GM12874 (cell line): ENCODE data around the gene TP63.

ENCODE experiments used
- TF ChIP-seq, protein P1 (sequence below): IDR thresholded peaks from 2 replicates; pipeline ENCODE4 v1.5.1; 2011; ENCODE audit warnings: low read depth, mild to moderate bottlenecking, control low read depth, low read length, moderate library complexity; ENCODE audit not compliant: insufficient read depth

The TP63 gene

DNA sequence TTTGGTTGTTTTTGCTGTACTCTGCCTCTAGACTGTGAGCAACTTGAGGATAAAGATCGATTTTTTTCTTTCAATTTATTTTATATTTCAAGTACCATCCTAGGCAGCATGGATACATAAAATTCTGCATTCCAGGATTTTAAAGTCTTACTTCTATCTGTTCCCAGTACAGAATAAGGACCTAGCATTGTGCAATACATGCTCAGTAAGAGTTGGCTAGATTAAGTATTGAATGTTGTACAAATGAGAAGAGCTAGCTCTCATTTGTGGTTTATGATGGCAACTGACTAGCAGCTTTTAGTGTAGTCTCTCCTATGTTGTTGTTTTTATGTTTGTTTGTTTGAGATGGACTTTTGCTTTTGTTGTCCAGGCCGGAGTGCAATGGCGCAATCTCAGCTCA, 222.7 kb downstream of the TP63 start:
- TF ChIP-seq, protein P1, sequence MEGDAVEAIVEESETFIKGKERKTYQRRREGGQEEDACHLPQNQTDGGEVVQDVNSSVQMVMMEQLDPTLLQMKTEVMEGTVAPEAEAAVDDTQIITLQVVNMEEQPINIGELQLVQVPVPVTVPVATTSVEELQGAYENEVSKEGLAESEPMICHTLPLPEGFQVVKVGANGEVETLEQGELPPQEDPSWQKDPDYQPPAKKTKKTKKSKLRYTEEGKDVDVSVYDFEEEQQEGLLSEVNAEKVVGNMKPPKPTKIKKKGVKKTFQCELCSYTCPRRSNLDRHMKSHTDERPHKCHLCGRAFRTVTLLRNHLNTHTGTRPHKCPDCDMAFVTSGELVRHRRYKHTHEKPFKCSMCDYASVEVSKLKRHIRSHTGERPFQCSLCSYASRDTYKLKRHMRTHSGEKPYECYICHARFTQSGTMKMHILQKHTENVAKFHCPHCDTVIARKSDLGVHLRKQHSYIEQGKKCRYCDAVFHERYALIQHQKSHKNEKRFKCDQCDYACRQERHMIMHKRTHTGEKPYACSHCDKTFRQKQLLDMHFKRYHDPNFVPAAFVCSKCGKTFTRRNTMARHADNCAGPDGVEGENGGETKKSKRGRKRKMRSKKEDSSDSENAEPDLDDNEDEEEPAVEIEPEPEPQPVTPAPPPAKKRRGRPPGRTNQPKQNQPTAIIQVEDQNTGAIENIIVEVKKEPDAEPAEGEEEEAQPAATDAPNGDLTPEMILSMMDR = no peak

DNA sequence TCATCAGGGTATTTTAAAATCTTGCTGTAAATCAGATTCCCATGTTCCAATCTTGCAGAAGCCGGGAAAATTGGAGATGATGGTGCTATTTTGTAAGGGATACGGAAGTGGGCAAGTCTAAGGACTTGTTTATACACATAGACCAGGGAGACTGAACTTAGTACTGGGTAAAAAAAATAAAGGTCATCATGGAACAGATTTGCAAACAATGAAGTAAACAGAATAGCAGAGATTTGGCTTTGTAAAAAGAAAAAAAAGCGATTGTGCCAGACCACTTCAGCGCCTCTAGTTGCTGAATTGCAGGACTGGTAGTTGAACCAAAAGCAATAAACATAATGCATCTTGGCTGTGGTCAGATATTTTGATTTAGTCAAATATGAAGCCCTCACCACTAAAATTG, 229.1 kb downstream of the TP63 start:
- TF ChIP-seq, protein P1 = no peak

DNA sequence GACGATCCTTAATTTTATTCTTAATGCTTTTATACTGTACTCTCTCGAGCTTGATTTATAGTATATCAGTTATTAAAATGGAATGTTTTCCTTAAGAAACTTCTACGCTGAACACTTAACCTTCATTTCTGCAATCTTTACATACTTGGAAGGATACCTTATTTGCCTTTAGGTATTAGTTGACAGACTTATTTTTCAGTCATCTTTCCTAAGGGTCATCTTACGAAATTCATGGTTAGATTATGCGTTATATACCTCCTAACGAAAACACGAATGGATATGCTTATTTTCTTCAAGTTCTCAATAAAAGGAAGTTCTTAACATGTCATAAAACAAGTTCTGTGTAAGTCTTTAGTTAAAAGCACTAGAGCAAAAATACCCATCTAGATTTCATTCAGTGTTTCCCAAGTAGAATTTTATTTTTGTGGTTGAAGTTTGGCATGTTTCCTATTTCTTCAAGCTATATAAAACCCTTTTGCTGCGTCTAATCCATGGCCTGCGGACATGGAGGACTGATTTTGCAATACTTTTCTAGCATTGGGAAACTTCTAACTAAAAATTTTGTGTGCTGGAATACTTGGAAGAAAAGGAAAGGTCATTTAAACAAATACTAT, 231.3 kb downstream of the TP63 start:
- TF ChIP-seq, protein P1 = no peak

DNA sequence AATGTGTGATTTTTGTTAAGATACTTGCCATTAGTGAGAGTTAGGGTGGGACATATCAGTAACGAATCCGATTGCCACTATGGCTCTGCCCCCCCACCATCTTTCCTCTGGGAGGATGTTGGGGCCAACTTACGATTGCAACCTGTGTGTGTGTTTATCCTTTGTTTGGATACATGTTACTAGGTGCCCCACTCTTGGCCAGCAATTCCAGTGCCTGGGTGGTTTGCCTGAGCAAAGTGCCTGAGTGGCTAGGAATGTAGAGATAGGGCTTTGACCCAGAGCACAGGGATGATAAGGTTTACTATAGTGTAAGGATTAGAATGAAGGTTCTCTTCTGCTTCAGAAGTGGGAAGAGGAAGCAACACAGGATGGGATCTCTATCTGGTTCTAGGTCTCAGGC, 231.8 kb downstream of the TP63 start:
- TF ChIP-seq, protein P1 = no peak

DNA sequence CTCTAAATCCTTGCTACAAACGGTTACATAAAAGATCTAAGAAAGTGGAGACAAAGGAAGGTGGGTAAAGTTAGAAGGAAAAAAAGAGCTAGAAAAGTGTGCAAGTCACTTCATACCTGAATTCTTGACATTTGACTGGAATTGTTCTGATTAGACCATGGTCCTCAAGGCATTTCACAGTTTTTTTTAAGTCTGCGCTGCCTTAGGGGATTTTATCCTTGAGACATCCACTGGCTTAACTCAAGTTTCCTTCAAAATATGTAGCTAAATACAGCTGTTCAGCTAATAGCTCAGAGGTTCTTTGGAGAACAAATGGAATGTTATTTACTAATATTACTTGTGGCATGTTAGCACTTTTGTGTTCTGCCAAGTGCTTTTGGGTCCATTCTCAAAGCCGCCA, 236.9 kb downstream of the TP63 start:
- TF ChIP-seq, protein P1 = no peak

DNA sequence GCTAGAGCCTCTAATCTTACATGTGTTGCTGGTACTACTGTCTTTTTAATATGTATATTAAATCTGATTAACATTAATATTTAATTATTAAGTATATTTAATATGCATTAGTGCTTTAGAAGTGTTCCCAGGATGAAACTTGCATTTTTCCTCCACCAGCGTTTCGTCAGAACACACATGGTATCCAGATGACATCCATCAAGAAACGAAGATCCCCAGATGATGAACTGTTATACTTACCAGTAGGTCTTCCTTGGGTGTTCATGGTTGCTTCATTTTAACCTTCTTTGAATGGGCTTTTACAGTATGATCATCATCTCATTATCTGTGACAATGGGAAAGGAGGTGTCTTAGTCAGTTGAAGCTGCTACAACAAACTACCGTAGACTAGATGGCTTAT, 238.0 kb downstream of the TP63 start:
- TF ChIP-seq, protein P1 = no peak

DNA sequence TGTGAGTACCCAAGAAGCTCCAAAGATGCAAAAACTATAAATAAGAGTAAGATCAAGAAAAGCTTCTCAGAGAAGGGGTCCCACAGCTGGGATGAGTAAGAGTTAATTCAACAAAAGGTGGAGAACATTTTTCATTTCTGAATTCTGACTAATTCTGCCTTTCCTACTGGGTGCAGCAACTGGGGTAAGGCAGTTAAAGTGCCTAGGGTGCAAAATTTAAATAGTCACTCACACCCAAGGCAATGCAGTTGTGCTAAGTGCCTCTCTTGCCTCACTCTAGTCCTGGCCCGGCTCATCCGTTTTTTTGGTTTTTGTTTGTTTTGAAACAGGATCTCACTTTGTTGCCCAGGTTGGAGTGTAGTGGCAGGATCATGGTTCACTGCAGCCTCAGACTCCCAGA, 240.2 kb downstream of the TP63 start:
- TF ChIP-seq, protein P1 = no peak
